Measurements from ENCODE around the gene RGL4. TPM values are rescaled to one million over a fixed set of nuclear protein-coding genes. Genes with fewer than 3 reads are reported as not detected.

RGL4 gene
- total RNA-seq, 2 experiments from 2014 or later: 26.9 to 28.8 TPM

DNA sequence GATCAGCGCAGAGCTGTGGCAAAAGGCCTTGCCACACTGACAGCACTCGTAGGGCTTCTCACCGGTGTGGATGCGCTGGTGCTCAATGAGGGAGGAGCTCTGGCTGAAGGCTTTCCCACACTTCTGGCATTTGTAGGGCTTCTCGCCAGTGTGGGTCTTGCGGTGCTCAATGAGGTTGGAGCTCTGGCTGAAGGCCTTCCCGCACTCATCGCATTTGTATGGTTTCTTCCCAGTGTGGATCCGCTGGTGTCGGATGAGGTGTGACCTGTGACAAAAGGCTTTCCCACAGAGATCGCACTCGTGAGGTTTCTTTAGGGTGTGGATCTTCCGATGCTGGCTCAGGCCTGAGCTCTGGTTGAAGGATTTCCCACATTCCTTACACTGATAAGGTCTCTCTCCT lies 53.2 kb downstream of the RGL4 start:
- H3K9me3 Mint-ChIP-seq: peaks cover 9% of the 10 kb centered on the region
- DNase-seq: no peak
- H3K36me3 Mint-ChIP-seq (ENCODE audit: low read depth): peaks cover 18% of the 10 kb centered on the region
- CTCF ChIA-PET: no interaction called here
- H3K4me3 Mint-ChIP-seq: no peak overlapping the region
- H3K27ac Mint-ChIP-seq: no peak overlapping the region
- POLR2A ChIA-PET: interaction anchor here (1.6 kb wide), 1 partner anchor 12 kb away, joined by 5 read pairs; no protein-coding TSS in a partner anchor
- H3K4me1 Mint-ChIP-seq: peaks cover 3% of the 10 kb centered on the region
- no peaks in the 10 kb centered on the region for H3K27me3 Mint-ChIP-seq

DNA sequence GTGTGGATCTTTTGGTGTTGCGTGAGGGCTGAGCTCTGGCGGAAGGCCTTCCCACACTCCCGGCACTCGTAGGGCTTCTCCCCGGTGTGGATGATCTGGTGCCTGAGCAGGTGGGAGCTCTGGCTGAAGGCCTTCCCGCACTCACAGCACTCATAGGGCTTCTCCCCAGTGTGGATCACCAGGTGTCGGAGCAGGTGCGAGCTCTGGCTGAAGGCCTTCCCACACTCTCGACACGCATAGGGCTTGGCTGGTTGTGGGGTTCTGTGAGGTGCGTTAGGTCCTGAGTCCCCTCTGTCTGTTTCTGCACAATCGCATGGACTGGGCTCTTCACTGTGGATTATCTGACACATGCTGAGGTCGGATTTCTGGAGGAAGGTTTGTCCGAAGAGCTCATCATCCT lies 53.7 kb downstream of the RGL4 start:
- Mint-ChIP-seq H3K4me1 (peaks cover 3% of the 10 kb centered on the region), H3K27me3 (no peaks in the 10 kb centered on the region), H3K4me3 (no peak overlapping the region), H3K9me3 (peaks cover 9% of the 10 kb centered on the region), H3K36me3 (ENCODE audit: low read depth) (peaks cover 18% of the 10 kb centered on the region), H3K27ac (no peak overlapping the region)
- no peak for DNase-seq
- ChIA-PET POLR2A (interaction anchor here (1.6 kb wide), 1 partner anchor 12 kb away, joined by 5 read pairs; no protein-coding TSS in a partner anchor), CTCF (interaction anchor here (1.1 to 1.3 kb wide), 2 partner anchors 27 to 112 kb away, joined by 3 to 4 read pairs; partner anchors contain the start of gene DRICH1)

DNA sequence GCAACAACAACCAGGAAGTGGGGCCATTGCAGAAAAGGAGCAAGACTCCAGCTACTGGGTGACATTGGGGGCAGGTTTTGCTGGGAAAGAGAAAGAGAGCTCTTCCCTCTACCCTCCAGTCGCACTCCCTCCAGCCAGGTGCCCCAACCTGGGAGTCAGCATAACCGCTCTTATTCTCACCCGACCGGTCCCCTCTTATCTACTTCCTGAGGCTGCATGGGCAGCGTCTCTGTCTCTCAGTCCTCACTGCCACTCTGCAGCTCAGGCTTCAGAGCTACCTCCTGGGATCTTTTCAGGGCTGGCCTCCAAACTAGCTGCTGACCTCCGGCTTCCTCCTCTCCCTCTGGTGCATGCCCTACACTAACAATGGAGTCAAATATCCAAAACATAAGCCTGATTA lies 55.0 kb downstream of the RGL4 start:
- H3K9me3 Mint-ChIP-seq: peaks cover 9% of the 10 kb centered on the region
- POLR2A ChIA-PET: no interaction called here

More for the DNA sequence above, 55.0 kb downstream of the RGL4 start:
- Mint-ChIP-seq H3K4me3 (no peak overlapping the region), H3K36me3 (ENCODE audit: low read depth) (peaks cover 18% of the 10 kb centered on the region), H3K27ac (no peak overlapping the region), H3K27me3 (no peaks in the 10 kb centered on the region), H3K4me1 (peaks cover 15% of the 10 kb centered on the region)
- no peak for DNase-seq
- CTCF ChIA-PET: interaction anchor here (1.1 kb wide), 1 partner anchor 114 kb away, joined by 3 read pairs; the partner anchor contains the start of gene DRICH1

Other genes starting within 250 kb of the RGL4 start
- gene IGLL1, start 110.7 kb upstream of the RGL4 start, total RNA-seq: 1 to 10 TPM; 2.2 to 2.3 TPM
- under 1 TPM; 0.38 to 0.48 TPM for gene DRICH1, start 58.7 kb upstream of the RGL4 start, total RNA-seq
- 1 to 10 TPM; 1.6 to 1.8 TPM for gene ZNF70, start 60.1 kb downstream of the RGL4 start, total RNA-seq
- gene VPREB3, start 63.4 kb downstream of the RGL4 start, total RNA-seq: not detected
- gene C22orf15, start 72.0 kb downstream of the RGL4 start, total RNA-seq: 1 to 10 TPM in 1 of 2 experiments, under 1 TPM in 1; 0.60 to 1.1 TPM
- gene CHCHD10, start 77.0 kb downstream of the RGL4 start, total RNA-seq: 10 to 100 TPM; 62.4 to 63.2 TPM
- under 1 TPM; 0.20 to 0.28 TPM for gene MMP11, start 81.8 kb downstream of the RGL4 start, total RNA-seq
- 10 to 100 TPM; 65.6 to 66.9 TPM for gene SMARCB1, start 96.0 kb downstream of the RGL4 start, total RNA-seq
- gene DERL3, start 148.0 kb downstream of the RGL4 start, total RNA-seq: 1 to 10 TPM; 7.8 to 8.3 TPM
- 1 to 10 TPM; 6.5 TPM for gene SLC2A11, start 166.9 kb downstream of the RGL4 start, total RNA-seq
- 100 to 1,000 TPM; 836 to 882 TPM for gene MIF, start 203.4 kb downstream of the RGL4 start, total RNA-seq

All from activated CD4-positive, alpha-beta memory T cell treated with anti-CD3 and anti-CD28 coated beads, Interleukin-2, amount 10 ng/mL, durations not matched to agents 7 days and 5 days (primary cell).